CD14-positive monocyte (primary cell): ENCODE measurements around the gene PKD2L1. TPM values are rescaled to one million over a fixed set of nuclear protein-coding genes. Genes with fewer than 3 reads are reported as not detected.
"Not testable (repeated sequence)": the region's sequence is repeated elsewhere in the genome, so short reads cannot be mapped to it uniquely, and the experiment has no call there.

Experiments used
- DNase-seq, 3 donors: peaks; one replicate each; pipeline ENCODE4 v3.0.0-alpha.2; 2011 to 2022
- H2AFZ ChIP-seq: 2 replicates; pipeline ENCODE4 v1.6.0; 2012; ENCODE audit warnings: mild to moderate bottlenecking, low read depth, low read length, inconsistent platforms; ENCODE audit not compliant: insufficient read depth, poor library complexity, severe bottlenecking
- H3K27ac ChIP-seq, 2 donors: 1 replicate in 1 of 2; 2 replicates in 1 of 2; pipeline ENCODE4 v1.5.1; 2012 to 2013; ENCODE audit warnings: low read length in 2 of 2, control low read depth in 1 of 2, inconsistent platforms in 1 of 2, low read depth in 1 of 2, mild to moderate bottlenecking in 1 of 2
- H3K27me3 ChIP-seq, 2 donors: one replicate each; pipeline versions ENCODE4 v1.6.0 to v1.6.1; 2011 to 2013; ENCODE audit warnings: low read length in 2 of 2; ENCODE audit not compliant: control insufficient read depth in 2 of 2, insufficient read depth in 2 of 2
- H3K36me3 ChIP-seq, 2 donors: replicated peaks in 1 of 2; 1 replicate in 1 of 2; 2 replicates in 1 of 2; pipeline versions ENCODE4 v1.5.1 to v1.6.1; 2012 to 2013; ENCODE audit warnings: low read length in 2 of 2, control low read depth in 1 of 2, inconsistent platforms in 1 of 2, mild to moderate bottlenecking in 1 of 2; ENCODE audit not compliant: insufficient read depth in 2 of 2, control insufficient read depth in 1 of 2
- H3K4me1 ChIP-seq, 2 donors: 1 replicate in 1 of 2; 2 replicates in 1 of 2; pipeline versions ENCODE4 v1.5.1 to v1.6.1; 2012 to 2013; ENCODE audit warnings: low read length in 2 of 2, control low read depth in 1 of 2, inconsistent platforms in 1 of 2, mild to moderate bottlenecking in 1 of 2, moderate library complexity in 1 of 2; ENCODE audit not compliant: insufficient read depth in 2 of 2, control insufficient read depth in 1 of 2
- H3K4me2 ChIP-seq: replicated peaks from 2 replicates; pipeline ENCODE3; 2012; ENCODE audit warnings: low read length, moderate library complexity, mild to moderate bottlenecking; ENCODE audit not compliant: poor library complexity, severe bottlenecking; ENCODE audit errors: extremely low read depth
- H3K4me3 ChIP-seq, 3 experiments: fragments of 200-600 bp in 1 of 3; sonication (generic) in 1 of 3; replicated peaks in 1 of 3; 1 replicate in 2 of 3; 2 replicates in 1 of 3; pipeline ENCODE4 v1.5.1; 2011 to 2013; ENCODE audit warnings: low read length in 3 of 3, mild to moderate bottlenecking in 3 of 3, control low read depth in 2 of 3, low read depth in 2 of 3, inconsistent platforms in 1 of 3, moderate library complexity in 1 of 3
- H3K79me2 ChIP-seq: 2 replicates; pipeline ENCODE4 v1.6.0; 2012; ENCODE audit warnings: mild to moderate bottlenecking, control low read depth, inconsistent platforms, low read length, moderate library complexity; ENCODE audit not compliant: insufficient read depth
- H3K9ac ChIP-seq: 2 replicates; pipeline ENCODE4 v1.6.0; 2017; ENCODE audit warnings: low read length, mild to moderate bottlenecking; ENCODE audit not compliant: insufficient read depth, poor library complexity, severe bottlenecking
- H3K9me3 ChIP-seq, 2 donors: replicated peaks in 1 of 2; 1 replicate in 1 of 2; 2 replicates in 1 of 2; pipeline versions ENCODE4 v1.5.1 to v1.6.1; 2012 to 2013; ENCODE audit warnings: low read length in 2 of 2, control low read depth in 1 of 2; ENCODE audit not compliant: control insufficient read depth in 1 of 2, insufficient read depth in 1 of 2
- H4K20me1 ChIP-seq: 2 replicates; pipeline ENCODE4 v1.6.0; 2012; ENCODE audit warnings: mild to moderate bottlenecking, low read length, control low read depth, moderate library complexity; ENCODE audit not compliant: insufficient read depth
- H3K27ac Mint-ChIP-seq, 7 donors: one replicate each; pipeline ENCODE4 v1.8.0; 2020; ENCODE audit warnings: mild to moderate bottlenecking in 7 of 7, mixed read lengths in 7 of 7, moderate library complexity in 6 of 7, inconsistent platforms in 2 of 7
- H3K27me3 Mint-ChIP-seq, 3 donors: one replicate each; pipeline ENCODE4 v1.8.0; 2021 to 2022; ENCODE audit warnings: low read depth in 3 of 3, mild to moderate bottlenecking in 3 of 3, mixed read lengths in 3 of 3, moderate library complexity in 3 of 3, inconsistent platforms in 1 of 3
- H3K36me3 Mint-ChIP-seq, 2 donors: one replicate each; pipeline ENCODE4 v1.8.0; 2020; ENCODE audit warnings: mixed read lengths in 2 of 2, inconsistent platforms in 1 of 2, mild to moderate bottlenecking in 1 of 2
- H3K4me1 Mint-ChIP-seq: one replicate; pipeline ENCODE4 v1.8.0; 2020; ENCODE audit warnings: mild to moderate bottlenecking, mixed read lengths
- H3K4me3 Mint-ChIP-seq, 2 donors: one replicate each; pipeline ENCODE4 v1.8.0; 2020; ENCODE audit warnings: mild to moderate bottlenecking in 2 of 2, mixed read lengths in 2 of 2, moderate library complexity in 1 of 2
- H3K9me3 Mint-ChIP-seq, 7 donors: one replicate each; pipeline ENCODE4 v1.8.0; 2020 to 2022; ENCODE audit warnings: mixed read lengths in 7 of 7, mild to moderate bottlenecking in 6 of 7, moderate library complexity in 6 of 7, inconsistent platforms in 2 of 7
- WGBS: methylation state at CpG from one replicate; pipeline ENCODE4 v1.1.5; 2013; ENCODE audit warnings: missing lambda C conversion rate; ENCODE audit not compliant: insufficient coverage; 5-methylcytosine and 5-hydroxymethylcytosine counted together
- intact Hi-C, 2 donors: fragments of 100-400 bp; cut with micrococcal nuclease; formaldehyde crosslinking; loops; one replicate each; pipeline versions ENCODE4 v1.15.0 to v1.15.1; 2023
- polyA plus RNA-seq, 3 donors: library from polyadenylated mRNA; depleted of rRNA in 1 of 3; unstranded in 2 of 3; stranded (reverse) in 1 of 3; fragments of 300-500 nt in 2 of 3; fragments of >200 nt in 1 of 3; fragmentation: Illumina TruSeq in 2 of 3; gene quantifications; 1 replicate in 2 of 3; 2 replicates in 1 of 3; pipeline ENCODE4 v1.2.3, GENCODE V29; 2012 to 2021
- TF ChIP-seq, protein P1 (sequence below): fragments of 200-600 bp; IDR thresholded peaks from one replicate; pipeline ENCODE4 v1.8.0; 2022; ENCODE audit warnings: antibody characterized with exemption, mild to moderate bottlenecking

Gene PKD2L1
- polyA plus RNA-seq, 3 donors = 0.15 to 1.5 TPM; not detected in 1

DNA sequence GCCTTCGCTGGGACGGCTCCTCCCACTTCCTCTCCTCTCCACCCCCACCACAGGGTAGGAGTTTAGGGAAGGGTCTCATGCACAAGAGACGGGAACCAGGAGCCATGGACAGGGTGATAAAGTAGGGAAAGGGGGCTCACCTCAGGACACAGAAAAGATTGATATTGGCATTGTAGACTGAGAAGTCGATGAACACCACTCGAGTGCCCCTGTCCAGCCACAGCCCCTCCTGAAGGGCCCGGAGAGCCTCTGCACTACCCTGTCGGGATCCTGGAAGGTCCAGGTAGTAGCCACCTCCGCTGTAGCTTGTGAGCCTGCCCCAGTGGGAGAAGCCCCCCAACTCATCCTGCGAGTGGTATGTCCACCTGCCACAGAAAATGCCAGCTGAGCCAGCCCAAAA lies 32.8 kb downstream of the PKD2L1 start:
- Histone ChIP-seq H3K4me2 (no peak overlapping the region), H3K4me3 (no peak overlapping the region), H3K9me3 (peaks cover 0 to 3% of the 10 kb centered on the region in 2 donors), H3K27ac (no peak overlapping the region), H4K20me1 (no peaks in the 10 kb centered on the region), H2AFZ (no peak overlapping the region), H3K9ac (no peak overlapping the region), H3K36me3 (no peaks in the 10 kb centered on the region), H3K27me3 (peaks cover 0 to 2% of the 10 kb centered on the region in 2 donors), H3K4me1 (peaks cover 18% of the 10 kb centered on the region in 2 donors), H3K79me2 (no peaks in the 10 kb centered on the region)
- Mint-ChIP-seq H3K36me3 (no peaks in the 10 kb centered on the region), H3K27me3 (peaks cover 24 to 28% (median 24%) of the 10 kb centered on the region in 3 donors), H3K27ac (peak overlapping the region in 1 of 7 donors; percentile 12), H3K4me3 (no peak overlapping the region), H3K4me1 (peaks cover 22% of the 10 kb centered on the region), H3K9me3 (peaks cover 0 to 10% (median 6%) of the 10 kb centered on the region in 7 donors)
- DNase-seq = no peak
- TF ChIP-seq, protein P1, sequence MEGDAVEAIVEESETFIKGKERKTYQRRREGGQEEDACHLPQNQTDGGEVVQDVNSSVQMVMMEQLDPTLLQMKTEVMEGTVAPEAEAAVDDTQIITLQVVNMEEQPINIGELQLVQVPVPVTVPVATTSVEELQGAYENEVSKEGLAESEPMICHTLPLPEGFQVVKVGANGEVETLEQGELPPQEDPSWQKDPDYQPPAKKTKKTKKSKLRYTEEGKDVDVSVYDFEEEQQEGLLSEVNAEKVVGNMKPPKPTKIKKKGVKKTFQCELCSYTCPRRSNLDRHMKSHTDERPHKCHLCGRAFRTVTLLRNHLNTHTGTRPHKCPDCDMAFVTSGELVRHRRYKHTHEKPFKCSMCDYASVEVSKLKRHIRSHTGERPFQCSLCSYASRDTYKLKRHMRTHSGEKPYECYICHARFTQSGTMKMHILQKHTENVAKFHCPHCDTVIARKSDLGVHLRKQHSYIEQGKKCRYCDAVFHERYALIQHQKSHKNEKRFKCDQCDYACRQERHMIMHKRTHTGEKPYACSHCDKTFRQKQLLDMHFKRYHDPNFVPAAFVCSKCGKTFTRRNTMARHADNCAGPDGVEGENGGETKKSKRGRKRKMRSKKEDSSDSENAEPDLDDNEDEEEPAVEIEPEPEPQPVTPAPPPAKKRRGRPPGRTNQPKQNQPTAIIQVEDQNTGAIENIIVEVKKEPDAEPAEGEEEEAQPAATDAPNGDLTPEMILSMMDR = no peak
- intact Hi-C loops = loop anchor here in 1 of 2 donors (5.0 kb wide), 1 partner anchor 35 kb away; the partner anchor contains the start of gene PKD2L1
- WGBS = 93% methylated on average over 3 of the region's 9 CpGs

DNA sequence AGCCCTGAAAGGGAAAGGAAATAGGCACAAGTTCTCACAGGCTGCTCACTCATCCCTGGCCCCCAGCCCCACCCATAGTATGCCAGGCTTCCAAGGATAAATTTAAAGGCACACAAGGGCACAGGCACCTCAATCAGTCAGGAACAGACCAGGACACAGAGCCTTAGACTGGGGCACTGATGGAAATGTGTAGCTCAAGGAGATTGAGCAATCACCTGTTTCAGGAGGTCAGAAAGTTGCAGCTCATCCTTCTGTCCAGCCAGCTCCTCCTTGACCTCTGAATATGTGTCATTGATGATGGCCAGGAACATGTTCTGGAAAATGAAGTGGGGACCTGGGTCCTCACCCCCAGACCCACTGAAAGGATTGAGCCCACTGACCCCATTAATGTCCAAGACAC lies 37.0 kb downstream of the PKD2L1 start:
- Mint-ChIP-seq H3K27ac (peak overlapping the region in 2 of 7 donors; percentile 15 to 41), H3K27me3 (peaks cover 14 to 21% (median 21%) of the 10 kb centered on the region in 3 donors), H3K4me1 (peaks cover 50% of the 10 kb centered on the region), H3K4me3 (no peak overlapping the region), H3K9me3 (peaks cover 0 to 3% (median 0%) of the 10 kb centered on the region in 7 donors), H3K36me3 (no peaks in the 10 kb centered on the region)
- Histone ChIP-seq H3K36me3 (no peaks in the 10 kb centered on the region), H3K9me3 (no peaks in the 10 kb centered on the region), H4K20me1 (no peaks in the 10 kb centered on the region), H3K4me3 (no peak overlapping the region), H2AFZ (peak overlapping the region; percentile 0), H3K27ac (peak overlapping the region in 1 of 2 donors; percentile 77), H3K9ac (no peak overlapping the region), H3K79me2 (no peaks in the 10 kb centered on the region), H3K27me3 (peaks cover 0 to 2% of the 10 kb centered on the region in 2 donors), H3K4me1 (peaks cover 46 to 47% of the 10 kb centered on the region in 2 donors), H3K4me2 (no peak overlapping the region)
- intact Hi-C loops = no loop called here
- DNase-seq = no peak
- TF ChIP-seq, protein P1 = no peak

DNA sequence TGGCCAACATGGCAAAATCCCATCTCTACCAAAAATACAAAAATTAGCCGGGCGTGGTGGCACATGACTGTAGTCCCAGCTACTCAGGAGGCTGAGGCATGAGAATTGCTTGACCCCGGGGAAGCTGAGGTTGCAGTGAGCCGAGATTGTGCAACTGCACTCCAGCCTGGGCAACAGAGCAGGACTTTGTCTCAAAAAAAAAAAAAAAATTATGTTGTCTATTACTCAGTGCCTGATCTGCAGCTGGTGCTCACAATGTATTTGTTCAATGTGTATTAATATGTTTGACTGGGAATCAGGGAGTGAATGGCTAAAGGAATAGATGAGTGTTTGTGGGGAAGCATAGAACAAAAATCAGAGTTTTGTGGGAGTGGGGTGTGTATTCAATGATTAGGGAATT lies 37.7 kb downstream of the PKD2L1 start:
- H3K27me3 ChIP-seq, H2AFZ ChIP-seq, H3K9me3 Mint-ChIP-seq, H4K20me1 ChIP-seq, H3K79me2 ChIP-seq, intact Hi-C loops, H3K9ac ChIP-seq, H3K36me3 ChIP-seq, H3K4me2 ChIP-seq, H3K36me3 Mint-ChIP-seq, H3K9me3 ChIP-seq: not testable (repeated sequence)
- H3K4me3 Mint-ChIP-seq = peak overlapping the region; percentile 10 to 60
- peaks cover 45% of the 10 kb centered on the region for H3K4me1 Mint-ChIP-seq
- DNase-seq = peak; percentile 45 to 67 (median 60)
- Histone ChIP-seq H3K27ac (peak overlapping the region; percentile 77 to 84), H3K4me1 (peaks cover 44 to 45% of the 10 kb centered on the region in 2 donors), H3K4me3 (peak overlapping the region in 1 of 3 experiments; percentile 21)
- WGBS = 0% methylated on average over 4 of the region's 4 CpGs
- H3K27ac Mint-ChIP-seq = peak overlapping the region; percentile 89 to 96 (median 93)
- peaks cover 14 to 21% (median 20%) of the 10 kb centered on the region in 3 donors for H3K27me3 Mint-ChIP-seq
